ENCODE measurements around the gene JOSD1.

Gene JOSD1

GRCh38 chr22:38716826-38717225, 16.1 kb upstream of the JOSD1 start:
- ATAC-seq (ENCODE audit: insufficient read depth, low read depth) = no peak
- H2AFZ ChIP-seq (ENCODE audit: low read depth, low read length) = no peak overlapping the region
- no peaks in the 10 kb centered on the region for H3K27me3 ChIP-seq (ENCODE audit: insufficient read depth, low read length, poor library complexity)
- H3K9ac ChIP-seq (ENCODE audit: low read depth, low read length) = no peak overlapping the region
- peaks cover 65% of the 10 kb centered on the region for H3K79me2 ChIP-seq (ENCODE audit: insufficient read depth, low read length)
- TF ChIP-seq EZH2 (IDR thresholded peaks at IDR 0.05; ENCODE audit: borderline replicate concordance, low read depth, low read length, severe bottlenecking) = no peak
- no peak for TF ChIP-seq CTCF (IDR thresholded peaks at IDR 0.05; ENCODE audit: borderline replicate concordance, extremely low read depth, low read length, poor library complexity, severe bottlenecking)
- H4K20me1 ChIP-seq (ENCODE audit: insufficient read depth, low read length) = peaks cover 55% of the 10 kb centered on the region
- DNase-seq = no peak
- peaks cover 8% of the 10 kb centered on the region; the same call in 1 of the 2 replicates for H3K4me1 ChIP-seq (ENCODE audit: insufficient read depth, low read length)
- H3K36me3 ChIP-seq (ENCODE audit: insufficient read depth, low read length) = peaks cover 74% of the 10 kb centered on the region
- no peaks in the 10 kb centered on the region for H3K9me3 ChIP-seq (ENCODE audit: insufficient read depth, low read length, severe bottlenecking)
- H3K4me3 ChIP-seq (ENCODE audit: low read depth in 1 of 2, low read length in 2 of 2) = no peak overlapping the region
- no peak overlapping the region for H3K4me2 ChIP-seq (ENCODE audit: insufficient read depth, low read length)
- no peak overlapping the region for H3K27ac ChIP-seq (ENCODE audit: low read length)

DNA sequence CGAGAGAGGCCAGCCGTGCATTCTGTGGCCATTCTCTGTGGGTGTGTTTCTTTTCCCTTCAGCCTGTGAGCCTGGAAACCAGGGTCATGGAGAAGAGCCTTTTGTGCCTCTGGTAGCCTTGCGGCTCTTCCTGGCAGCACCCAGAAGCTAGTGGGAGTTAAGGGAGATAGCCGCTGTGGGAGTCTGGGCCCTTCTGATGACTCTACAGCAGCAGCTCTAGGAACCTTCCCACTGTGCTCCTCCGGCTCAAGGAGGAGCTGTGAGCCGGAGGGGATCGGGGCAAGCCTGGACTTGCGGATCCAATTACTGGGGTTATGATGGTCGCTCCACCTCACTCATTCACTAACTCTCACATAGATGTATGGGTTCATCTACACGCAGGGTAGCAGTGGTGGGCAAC, 15.5 kb upstream of the JOSD1 start:
- H3K9ac ChIP-seq (ENCODE audit: low read depth, low read length) = no peak overlapping the region
- H2AFZ ChIP-seq (ENCODE audit: low read depth, low read length) = no peak overlapping the region
- H3K4me3 ChIP-seq (ENCODE audit: low read depth in 1 of 2, low read length in 2 of 2) = no peak overlapping the region
- H3K27ac ChIP-seq (ENCODE audit: low read length) = no peak overlapping the region
- H4K20me1 ChIP-seq (ENCODE audit: insufficient read depth, low read length) = peaks cover 58% of the 10 kb centered on the region
- no peak for DNase-seq
- TF ChIP-seq EZH2 (IDR thresholded peaks at IDR 0.05; ENCODE audit: borderline replicate concordance, low read depth, low read length, severe bottlenecking) (no peak), CTCF (IDR thresholded peaks at IDR 0.05; ENCODE audit: borderline replicate concordance, extremely low read depth, low read length, poor library complexity, severe bottlenecking) (no peak)
- H3K4me2 ChIP-seq (ENCODE audit: insufficient read depth, low read length) = no peak overlapping the region
- H3K36me3 ChIP-seq (ENCODE audit: insufficient read depth, low read length) = peaks cover 70% of the 10 kb centered on the region
- H3K79me2 ChIP-seq (ENCODE audit: insufficient read depth, low read length) = peaks cover 71% of the 10 kb centered on the region
- no peaks in the 10 kb centered on the region for H3K9me3 ChIP-seq (ENCODE audit: insufficient read depth, low read length, severe bottlenecking)
- no peaks in the 10 kb centered on the region for H3K27me3 ChIP-seq (ENCODE audit: insufficient read depth, low read length, poor library complexity)
- no peak for ATAC-seq (ENCODE audit: insufficient read depth, low read depth)
- peaks cover 8% of the 10 kb centered on the region; the same call in 1 of the 2 replicates for H3K4me1 ChIP-seq (ENCODE audit: insufficient read depth, low read length)

- H3K4me1 ChIP-seq (ENCODE audit: insufficient read depth, low read length) = peaks cover 8% of the 10 kb centered on the region; the same call in 1 of the 2 replicates
- H3K4me2 ChIP-seq (ENCODE audit: insufficient read depth, low read length) = no peak overlapping the region
- H3K27ac ChIP-seq (ENCODE audit: low read length) = no peak overlapping the region
- ATAC-seq (ENCODE audit: insufficient read depth, low read depth) = no peak
- H3K36me3 ChIP-seq (ENCODE audit: insufficient read depth, low read length) = peaks cover 71% of the 10 kb centered on the region
- TF ChIP-seq EZH2 (IDR thresholded peaks at IDR 0.05; ENCODE audit: borderline replicate concordance, low read depth, low read length, severe bottlenecking) (no peak), CTCF (IDR thresholded peaks at IDR 0.05; ENCODE audit: borderline replicate concordance, extremely low read depth, low read length, poor library complexity, severe bottlenecking) (no peak)
- no peaks in the 10 kb centered on the region for H3K9me3 ChIP-seq (ENCODE audit: insufficient read depth, low read length, severe bottlenecking)
- H3K4me3 ChIP-seq (ENCODE audit: low read depth in 1 of 2, low read length in 2 of 2) = no peak overlapping the region
- H3K9ac ChIP-seq (ENCODE audit: low read depth, low read length) = no peak overlapping the region
- no peaks in the 10 kb centered on the region for H3K27me3 ChIP-seq (ENCODE audit: insufficient read depth, low read length, poor library complexity)
- DNase-seq = no peak
- peaks cover 75% of the 10 kb centered on the region for H3K79me2 ChIP-seq (ENCODE audit: insufficient read depth, low read length)
- H4K20me1 ChIP-seq (ENCODE audit: insufficient read depth, low read length) = peaks cover 59% of the 10 kb centered on the region
- H2AFZ ChIP-seq (ENCODE audit: low read depth, low read length) = no peak overlapping the region
Measured at GRCh38 chr22:38715852-38716251, 15.1 kb upstream of the JOSD1 start.

All from DND-41 (cell line).